Activated CD8-positive, alpha-beta memory T cell treated with anti-CD3 and anti-CD28 coated beads, Interleukin-2, amount 50 U/mL, for 24 hours (primary cell): Measurements from ENCODE around the gene C19orf53.
"Not testable (repeated sequence)": the region's sequence is repeated elsewhere in the genome, so short reads cannot be mapped to it uniquely, and the experiment has no call there.

ENCODE experiments used
- DNase-seq: peaks from one replicate; pipeline ENCODE4 v3.0.0-alpha.2; 2020; ENCODE audit errors: extremely low read depth

The C19orf53 gene

GRCh38 chr19:13764101-13764807, 10.0 kb upstream of the C19orf53 start, which contains the start of gene MRI1:
TSS of gene MRI1 (plus strand) at chr19:13764522. CDS start at chr19:13764589, 67 bp downstream.
- DNase-seq = no peak

GRCh38 chr19:13764821-13765394, 9.3 kb upstream of the C19orf53 start:
- no peak for DNase-seq

- no peak for DNase-seq
Observed at GRCh38 chr19:13765395-13766094, 8.7 kb upstream of the C19orf53 start.

- DNase-seq = no peak
Observed at GRCh38 chr19:13766095-13766481, 8.2 kb upstream of the C19orf53 start.

GRCh38 chr19:13768510-13768909, 5.7 kb upstream of the C19orf53 start:
- DNase-seq = no peak

DNA sequence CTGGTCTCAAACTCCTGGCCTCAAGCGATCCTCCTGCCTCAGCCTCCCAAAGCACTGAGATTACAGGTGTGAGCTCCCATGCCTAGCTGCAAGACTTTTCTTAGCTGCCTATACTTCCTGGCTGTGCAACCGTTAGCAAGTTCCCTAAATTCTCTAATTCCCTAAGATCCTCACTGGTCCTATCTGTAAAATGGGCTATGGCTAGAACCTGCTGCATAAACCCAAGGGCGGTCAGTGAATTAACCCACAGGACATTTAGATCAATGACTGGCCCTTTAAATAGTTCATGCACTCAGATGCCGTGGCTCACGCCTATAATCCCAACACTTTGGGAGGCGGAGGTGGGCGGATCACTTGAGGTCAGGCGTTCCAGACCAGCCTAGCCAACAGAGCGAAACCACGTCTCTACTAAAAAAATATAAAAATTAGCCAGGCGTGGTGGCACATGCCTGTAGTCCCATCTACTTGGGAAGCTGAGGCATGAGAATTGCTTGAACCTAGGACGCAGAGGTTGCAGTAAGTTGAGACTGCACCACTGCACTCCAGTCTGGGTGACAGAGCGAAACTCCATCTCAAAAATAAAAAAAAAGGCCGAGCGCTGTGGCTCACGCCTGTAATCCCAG, 4.1 kb upstream of the C19orf53 start:
- DNase-seq = no peak

DNA sequence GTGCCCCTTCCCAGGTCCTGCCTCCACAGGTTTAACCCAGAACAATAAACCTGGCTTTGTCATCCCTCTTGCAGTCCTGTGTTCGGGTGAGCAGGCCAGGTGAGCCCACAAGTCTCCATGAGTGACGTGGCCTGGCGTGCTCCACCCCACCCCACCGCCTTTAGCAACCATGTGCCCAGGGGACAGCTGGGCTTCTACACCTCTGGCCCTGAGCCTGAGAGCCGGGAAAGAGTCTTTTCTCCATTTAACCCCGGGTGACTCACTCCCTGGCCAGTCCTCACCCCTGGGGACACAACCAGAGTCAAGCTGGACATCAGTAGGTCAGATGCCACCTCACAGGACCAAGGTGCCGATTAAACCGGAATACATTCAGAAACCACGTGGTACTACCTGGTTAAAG, 4.1 kb downstream of the C19orf53 start:
- no peak for DNase-seq

GRCh38 chr19:13778847-13779246, 4.6 kb downstream of the C19orf53 start:
- DNase-seq = no peak

DNA sequence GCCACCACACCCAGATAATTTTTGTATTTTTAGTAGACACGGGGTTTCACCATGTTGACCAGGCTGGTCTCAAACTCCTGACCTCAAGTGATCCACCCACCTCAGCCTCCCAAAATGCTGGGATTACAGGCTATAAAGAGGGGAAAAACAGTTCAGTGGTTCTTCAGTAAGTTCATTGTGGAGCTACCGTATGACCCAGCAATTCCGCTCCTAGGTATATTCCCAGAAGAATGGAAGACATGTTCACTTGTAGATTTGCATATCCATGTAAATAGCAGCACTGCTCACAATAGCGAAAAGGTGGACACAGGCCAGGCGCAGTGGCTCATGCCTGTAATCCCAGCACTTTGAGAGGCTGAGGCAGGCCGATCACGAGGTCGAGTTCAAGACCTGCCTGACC, 5.5 kb downstream of the C19orf53 start:
- DNase-seq = not testable (repeated sequence)

GRCh38 chr19:13781547-13781946, 7.3 kb downstream of the C19orf53 start:
- DNase-seq = no peak

GRCh38 chr19:13782537-13782936, 8.3 kb downstream of the C19orf53 start:
- DNase-seq = no peak

DNA sequence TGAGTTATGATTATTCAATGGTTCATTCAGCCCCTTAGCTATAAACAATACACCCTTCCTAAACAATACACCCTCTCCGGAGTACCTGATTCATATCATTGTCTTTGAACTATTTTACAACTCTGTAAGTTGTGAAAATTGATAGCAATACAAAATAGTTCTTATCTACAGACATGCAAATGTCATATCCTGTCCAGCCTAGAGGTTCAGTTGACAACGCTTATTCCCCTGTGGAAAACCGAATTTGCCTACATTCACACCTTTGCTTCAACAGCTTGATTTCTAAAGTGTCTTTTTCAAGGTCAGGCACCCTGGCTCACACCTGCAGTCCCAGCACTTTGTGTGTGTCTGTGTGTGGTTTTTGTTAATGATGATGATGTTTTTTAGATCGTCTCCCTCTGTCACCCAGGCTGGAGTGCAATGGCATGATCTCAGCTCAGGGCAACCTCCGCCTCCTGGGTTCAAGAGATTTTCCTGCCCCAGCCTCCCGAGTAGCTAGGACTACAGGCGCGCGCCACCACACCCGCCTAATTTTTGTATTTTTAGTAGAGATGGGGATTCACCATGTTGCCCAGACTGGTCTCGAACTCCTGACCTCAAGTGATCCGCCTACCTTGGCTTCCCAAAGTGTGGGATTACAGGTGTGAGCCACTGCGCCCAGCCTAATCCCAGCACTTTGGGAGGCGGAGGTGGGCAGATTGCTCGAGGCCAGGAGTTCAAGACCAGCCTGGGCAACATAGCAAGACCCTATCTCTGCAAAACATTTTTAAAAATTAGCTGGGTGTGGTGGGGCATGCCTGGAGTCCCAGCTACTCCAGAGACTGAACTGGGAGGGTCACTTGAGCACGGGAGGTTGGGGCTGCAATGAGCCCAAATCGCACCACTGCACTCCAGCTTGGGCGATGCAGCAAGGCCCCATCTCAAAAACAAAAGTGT, 9.6 kb downstream of the C19orf53 start:
- DNase-seq = no peak

DNA sequence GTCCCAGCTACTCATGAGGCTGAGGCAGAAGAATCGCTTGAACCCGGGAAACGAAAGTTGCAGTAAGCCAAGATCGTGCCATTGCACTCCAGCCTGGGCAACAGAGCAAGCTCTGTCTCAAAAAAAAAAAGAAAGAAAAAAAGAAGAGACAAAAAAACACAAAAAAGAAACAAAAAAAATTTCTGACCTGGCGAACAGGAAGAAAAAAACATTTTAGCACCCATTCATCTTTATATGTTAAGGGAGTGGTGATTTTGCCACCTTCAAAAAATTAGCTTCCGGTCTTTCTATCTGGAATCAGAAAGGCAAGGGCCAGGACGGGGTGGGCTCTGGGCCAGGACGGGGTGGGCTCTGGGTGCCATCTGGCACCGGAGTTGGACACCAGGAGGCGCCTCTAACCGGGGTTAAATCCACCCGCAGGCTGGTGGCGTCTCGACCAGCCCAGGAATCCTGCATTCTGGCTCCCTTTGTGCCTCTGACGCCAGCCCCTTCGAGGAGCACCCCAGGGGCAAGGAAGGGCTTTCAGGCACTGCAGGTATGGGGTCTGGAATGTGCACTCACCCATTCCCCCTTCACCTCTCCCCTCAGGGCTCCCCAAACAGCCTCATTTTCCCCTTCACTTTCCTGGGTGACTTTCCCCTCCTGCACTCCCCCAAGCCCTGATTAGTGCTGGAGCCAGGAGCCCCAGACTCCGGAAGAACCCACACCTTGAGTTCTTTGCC, 10.6 kb downstream of the C19orf53 start:
- peak; percentile 36 for DNase-seq

DNA sequence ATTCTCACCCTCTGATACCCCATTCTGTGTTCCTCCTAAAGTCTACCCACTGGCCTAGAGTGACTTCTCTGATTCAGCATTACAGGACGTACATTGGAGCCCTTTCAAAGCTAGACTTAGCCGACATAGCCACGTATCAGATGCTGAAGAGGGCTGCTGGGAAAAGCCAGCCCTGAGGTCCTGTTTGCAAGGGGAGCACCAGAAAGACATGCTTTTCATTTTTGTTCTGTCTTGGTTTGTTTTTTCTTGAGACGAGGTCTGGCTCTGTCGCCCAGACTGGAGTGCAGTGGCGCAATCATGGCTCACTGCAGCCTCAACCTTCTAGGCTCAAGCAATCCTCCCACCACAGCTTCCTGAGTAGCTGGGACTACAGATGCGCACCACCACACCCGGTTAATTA, 14.7 kb downstream of the C19orf53 start:
- DNase-seq = no peak

DNA sequence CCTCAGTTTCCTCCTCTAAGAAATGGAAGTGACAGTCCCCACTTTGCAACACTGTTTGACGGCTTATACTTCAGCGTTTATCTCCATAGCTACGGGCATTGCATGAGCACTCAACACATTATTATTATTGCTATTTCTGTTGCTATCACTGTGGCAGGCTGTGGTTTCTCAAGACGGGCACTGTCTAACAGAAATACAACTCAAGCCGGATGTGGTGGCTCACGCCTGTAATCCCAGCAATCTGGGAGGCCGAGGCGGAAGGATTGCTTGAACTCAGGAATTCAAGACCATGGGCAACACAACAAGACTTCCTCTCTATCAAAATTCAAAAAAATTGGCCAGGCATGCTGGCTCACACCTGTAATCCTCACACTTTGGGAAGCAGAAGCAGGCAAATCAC, 16.1 kb downstream of the C19orf53 start:
- no peak for DNase-seq

DNA sequence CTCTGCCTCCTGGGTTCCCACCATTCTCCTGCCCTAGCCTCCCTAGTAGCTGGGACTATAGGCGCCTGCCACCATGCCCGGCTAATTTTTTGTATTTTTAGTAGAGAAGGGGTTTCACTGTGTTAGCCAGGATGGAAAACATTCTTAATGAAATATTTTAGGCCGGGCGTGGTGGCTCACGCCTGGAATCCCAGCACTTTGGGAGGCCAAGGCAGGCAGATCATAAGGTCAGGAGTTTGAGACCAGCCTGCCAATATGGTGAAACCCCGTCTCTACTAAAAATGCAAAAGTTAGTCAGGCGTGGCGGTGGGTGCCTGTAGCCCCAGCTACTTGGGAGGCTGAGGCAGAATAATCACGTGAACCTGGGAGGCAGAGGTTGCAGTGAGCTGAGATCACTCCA, 19.1 kb downstream of the C19orf53 start:
- DNase-seq = not testable (repeated sequence)

DNA sequence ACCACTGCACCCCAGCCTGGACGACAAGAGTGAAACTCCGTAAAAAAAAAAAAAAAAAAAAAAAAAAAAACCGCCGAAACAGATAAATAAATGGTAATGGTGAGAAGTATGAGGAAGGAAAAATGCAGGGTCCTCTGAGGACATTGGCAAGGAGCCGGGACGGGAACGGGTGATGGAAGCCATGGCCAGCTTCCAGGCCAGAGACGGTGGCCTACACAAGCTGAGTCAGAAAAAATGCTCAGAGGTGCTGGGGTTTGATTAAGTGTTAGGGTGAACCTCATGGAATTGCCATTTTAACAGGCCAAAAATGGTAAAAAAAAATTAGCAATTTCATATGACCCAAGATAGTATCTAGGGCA, 20.1 kb downstream of the C19orf53 start:
- no peak for DNase-seq

DNA sequence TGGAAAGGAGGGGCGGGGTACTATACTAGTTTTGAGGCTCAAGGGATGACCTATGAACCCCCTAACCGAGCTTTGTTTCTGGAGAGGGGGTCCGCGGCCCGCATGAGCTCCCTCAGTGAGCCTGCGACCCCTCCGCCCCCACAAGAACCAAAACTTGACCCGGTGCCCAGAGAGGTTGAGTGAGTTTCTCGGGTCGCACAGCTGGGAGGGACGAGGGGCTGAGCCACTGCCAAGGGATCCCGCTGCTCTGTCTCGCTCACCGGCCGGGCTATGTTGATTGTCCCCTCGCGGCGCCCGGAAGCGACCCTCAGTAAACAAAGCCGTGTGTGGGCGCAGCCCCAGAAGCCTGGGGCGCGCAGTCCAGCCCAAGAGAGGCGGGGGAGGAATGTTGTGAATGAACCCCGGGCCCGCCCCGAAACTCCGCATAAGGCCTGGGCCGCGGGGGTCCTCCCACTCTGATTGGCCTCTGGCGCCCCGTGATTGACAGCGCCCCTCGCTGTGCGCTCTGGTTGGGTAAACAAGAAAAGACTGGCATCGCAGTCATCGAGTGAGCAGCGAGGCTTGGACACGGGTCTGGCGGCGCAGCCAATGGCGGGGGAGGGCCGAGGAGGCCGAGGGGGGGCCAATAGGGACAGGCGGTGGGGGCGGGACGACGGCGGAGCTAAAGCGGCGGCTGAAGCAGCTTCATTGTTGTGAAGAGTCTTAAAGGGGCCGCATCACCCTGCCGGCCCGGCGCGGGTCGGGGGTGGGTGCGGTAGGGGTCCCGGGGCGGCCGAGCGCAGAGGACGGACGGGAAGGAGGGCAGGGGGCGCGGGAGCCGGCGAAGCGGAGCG, 20.7 kb downstream of the C19orf53 start, which contains the start of gene ZSWIM4:
Gene ZSWIM4 (plus strand): TSS at position 687 of the 833 bp plus-strand sequence. CDS start 206 bp downstream, outside the sequence.
- peak; percentile 90 for DNase-seq

- no peak for DNase-seq
Observed at GRCh38 chr19:13795595-13796300, 21.5 kb downstream of the C19orf53 start.
